Measurements from ENCODE around the gene PRR23B.

Gene PRR23B

GRCh38 chr3:138972941-138973340 lies 47.8 kb downstream of the PRR23B start:
- DNase-seq, result no peak

DNA sequence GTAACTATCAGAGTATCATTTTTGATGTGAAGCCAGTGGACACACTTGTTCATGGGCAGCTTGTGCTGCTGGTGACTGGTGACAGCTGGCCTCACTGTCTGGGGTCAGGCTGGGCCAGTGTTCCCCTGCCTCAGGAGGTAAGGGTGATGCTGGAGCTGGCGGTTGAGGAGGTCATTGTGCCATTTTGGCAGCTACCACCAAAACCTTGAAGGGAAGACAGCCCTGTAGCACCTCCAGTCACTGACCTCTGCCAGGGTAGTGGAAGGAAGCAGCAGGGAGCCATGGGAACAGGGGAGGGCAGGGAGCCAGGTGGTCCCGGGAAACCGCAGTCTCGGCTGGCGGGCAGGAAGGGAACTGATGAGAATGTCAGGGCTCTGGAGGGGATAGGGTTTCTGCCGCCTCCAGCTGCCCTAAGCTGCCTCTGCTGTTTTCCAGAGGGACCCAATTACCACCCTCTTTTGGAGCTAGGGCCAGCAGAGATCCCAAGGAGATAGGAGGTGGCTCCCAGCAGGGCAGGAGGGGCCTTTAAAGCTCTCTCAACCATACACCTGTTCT lies 48.9 kb downstream of the PRR23B start:
- DNase-seq, result no peak

Measured in NCI-H446 (cell line).